Brain pericyte (primary cell): Measurements from ENCODE around the gene TSC22D1.
A peak's percentile ranks its signal among the peaks of the same experiment; 100 is the strongest.

Experiments used
- DNase-seq: peaks from one replicate; pipeline ENCODE4 v3.0.0-alpha.2; 2012; ENCODE audit warnings: low read depth, low spot score

TSC22D1 gene

GRCh38 chr13:44404261-44405132, 171.6 kb downstream of the TSC22D1 start:
- DNase-seq: no peak

- no peak for DNase-seq
These were observed 172.6 kb downstream of the TSC22D1 start for GRCh38 chr13:44403461-44404056.

GRCh38 chr13:44402899-44403445, 173.2 kb downstream of the TSC22D1 start:
- DNase-seq: no peak

- no peak for DNase-seq
These were observed 174.6 kb downstream of the TSC22D1 start for GRCh38 chr13:44401577-44401976.

- DNase-seq: no peak
These were observed 175.4 kb downstream of the TSC22D1 start for GRCh38 chr13:44400736-44401135.

GRCh38 chr13:44399074-44399473, 177.1 kb downstream of the TSC22D1 start:
- DNase-seq: no peak

GRCh38 chr13:44398606-44399005, 177.5 kb downstream of the TSC22D1 start:
- DNase-seq: no peak

GRCh38 chr13:44397766-44398223, 178.3 kb downstream of the TSC22D1 start:
- DNase-seq: no peak

GRCh38 chr13:44396701-44397580, 179.2 kb downstream of the TSC22D1 start:
- DNase-seq: peak; percentile 44

GRCh38 chr13:44395976-44396694, 180.0 kb downstream of the TSC22D1 start:
- DNase-seq: no peak

- DNase-seq: no peak
These were observed 181.5 kb downstream of the TSC22D1 start for GRCh38 chr13:44394658-44395057.

GRCh38 chr13:44393391-44393790, 182.7 kb downstream of the TSC22D1 start:
- DNase-seq: peak; percentile 45

- DNase-seq: no peak
These were observed 186.3 kb downstream of the TSC22D1 start for GRCh38 chr13:44389876-44390275.

- no peak for DNase-seq
These were observed 187.0 kb downstream of the TSC22D1 start for GRCh38 chr13:44389060-44389666.

- no peak for DNase-seq
These were observed 187.6 kb downstream of the TSC22D1 start for GRCh38 chr13:44388427-44389059.

GRCh38 chr13:44386913-44387556, 189.1 kb downstream of the TSC22D1 start:
- no peak for DNase-seq

GRCh38 chr13:44385847-44386246, 190.3 kb downstream of the TSC22D1 start:
- DNase-seq: no peak

- no peak for DNase-seq
These were observed 190.7 kb downstream of the TSC22D1 start for GRCh38 chr13:44385401-44385800.

GRCh38 chr13:44384778-44385177, 191.4 kb downstream of the TSC22D1 start:
- DNase-seq: no peak

- DNase-seq: no peak
These were observed 192.2 kb downstream of the TSC22D1 start for GRCh38 chr13:44383945-44384344.
